ENCODE results near the gene C1QTNF2. TPM values are rescaled to one million over a fixed set of nuclear protein-coding genes. Genes with fewer than 3 reads are reported as not detected.

The C1QTNF2 gene
- total RNA-seq, 2 donors from 2014 or later: 0.64 to 1.0 TPM

DNA sequence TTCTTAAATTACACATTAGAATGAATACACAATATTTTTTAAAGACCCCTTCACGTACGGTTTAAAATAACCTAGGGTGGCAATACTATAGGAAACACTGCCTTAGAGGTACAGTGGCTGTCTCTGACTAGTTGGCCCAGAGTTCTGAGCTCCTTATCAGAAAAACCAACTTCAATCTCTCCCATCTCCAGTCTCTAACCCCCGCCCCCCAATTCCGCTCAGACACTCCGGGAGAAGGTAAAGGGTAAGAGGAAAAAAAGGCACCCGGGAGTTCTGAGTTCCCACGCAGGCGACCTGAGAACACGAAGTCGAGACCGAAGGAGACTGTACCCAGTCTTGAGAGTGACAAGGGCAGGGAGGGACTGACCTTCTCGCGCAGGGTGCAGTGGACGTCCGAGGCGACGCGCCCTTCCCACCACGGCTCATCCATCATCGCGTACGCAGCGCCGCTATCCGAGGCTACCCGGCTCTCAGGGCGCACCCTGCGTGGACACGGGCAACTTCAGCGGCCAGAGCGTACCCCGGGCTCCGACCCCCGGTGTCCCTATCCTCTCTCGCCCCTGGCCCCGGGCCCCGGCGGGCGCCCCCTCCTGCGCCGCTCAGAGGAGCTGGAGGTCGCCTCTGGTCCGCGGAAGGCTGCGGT is 58.8 kb downstream of the C1QTNF2 start:
- peak overlapping the region; percentile 59 to 73 for H3K9ac ChIP-seq (ENCODE audit: low read depth in 2 of 2, low read length in 2 of 2)
- intact Hi-C loops (cut with DNase I): no loop called here
- peak overlapping the region; percentile 65 for H3K27ac ChIP-seq
- peaks cover 3% of the 10 kb centered on the region for H3K4me1 ChIP-seq
- H3K4me3 ChIP-seq: peak overlapping the region; percentile 74
- TF ChIP-seq, protein P1, sequence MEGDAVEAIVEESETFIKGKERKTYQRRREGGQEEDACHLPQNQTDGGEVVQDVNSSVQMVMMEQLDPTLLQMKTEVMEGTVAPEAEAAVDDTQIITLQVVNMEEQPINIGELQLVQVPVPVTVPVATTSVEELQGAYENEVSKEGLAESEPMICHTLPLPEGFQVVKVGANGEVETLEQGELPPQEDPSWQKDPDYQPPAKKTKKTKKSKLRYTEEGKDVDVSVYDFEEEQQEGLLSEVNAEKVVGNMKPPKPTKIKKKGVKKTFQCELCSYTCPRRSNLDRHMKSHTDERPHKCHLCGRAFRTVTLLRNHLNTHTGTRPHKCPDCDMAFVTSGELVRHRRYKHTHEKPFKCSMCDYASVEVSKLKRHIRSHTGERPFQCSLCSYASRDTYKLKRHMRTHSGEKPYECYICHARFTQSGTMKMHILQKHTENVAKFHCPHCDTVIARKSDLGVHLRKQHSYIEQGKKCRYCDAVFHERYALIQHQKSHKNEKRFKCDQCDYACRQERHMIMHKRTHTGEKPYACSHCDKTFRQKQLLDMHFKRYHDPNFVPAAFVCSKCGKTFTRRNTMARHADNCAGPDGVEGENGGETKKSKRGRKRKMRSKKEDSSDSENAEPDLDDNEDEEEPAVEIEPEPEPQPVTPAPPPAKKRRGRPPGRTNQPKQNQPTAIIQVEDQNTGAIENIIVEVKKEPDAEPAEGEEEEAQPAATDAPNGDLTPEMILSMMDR (IDR thresholded peaks at IDR 0.05): no peak
- no peaks in the 10 kb centered on the region for H3K36me3 ChIP-seq
- no peaks in the 10 kb centered on the region for H3K9me3 ChIP-seq
- DNase-seq: no peak
- peaks cover 4% of the 10 kb centered on the region for H3K27me3 ChIP-seq

DNA sequence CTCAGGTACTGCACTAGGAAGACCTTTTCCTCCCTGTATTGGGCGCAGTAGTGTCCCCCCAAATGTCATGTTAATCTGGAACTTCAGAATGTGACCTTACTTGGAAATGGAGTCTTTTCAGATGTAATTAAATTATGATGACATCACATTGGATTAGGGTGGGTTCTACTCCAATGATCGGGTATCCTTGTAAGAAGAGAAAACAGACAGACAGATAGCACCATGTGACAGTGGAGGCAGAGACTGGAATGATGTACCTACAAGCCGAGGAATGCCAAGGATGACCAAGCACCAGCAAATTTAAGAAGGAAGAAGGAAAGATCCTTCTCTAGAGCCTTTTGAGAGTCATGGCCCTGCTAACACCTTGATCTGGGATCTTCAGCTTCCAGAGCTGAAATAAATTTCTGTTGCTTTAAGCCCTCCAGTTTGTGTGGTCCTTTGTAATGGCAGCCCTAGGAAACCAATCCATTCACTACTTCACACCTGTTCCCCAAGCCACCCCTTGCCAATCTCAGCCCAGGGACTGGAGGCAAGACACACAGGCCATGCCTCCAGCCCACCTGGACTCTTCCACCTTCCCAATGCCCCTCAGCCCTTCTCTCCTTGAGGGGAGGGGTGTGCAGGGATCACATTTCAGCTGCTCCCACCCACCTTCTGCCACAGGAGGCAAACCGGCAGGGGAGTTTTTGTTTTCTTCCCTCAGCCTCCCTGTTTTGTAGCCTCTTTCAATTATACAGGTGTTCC is 59.7 kb downstream of the C1QTNF2 start:
- Histone ChIP-seq H3K27me3 (peaks cover 4% of the 10 kb centered on the region), H3K27ac (no peak overlapping the region), H3K4me3 (no peak overlapping the region), H3K9me3 (no peaks in the 10 kb centered on the region), H3K4me1 (peaks cover 6% of the 10 kb centered on the region), H3K9ac (ENCODE audit: low read depth in 2 of 2, low read length in 2 of 2) (no peak overlapping the region), H3K36me3 (no peaks in the 10 kb centered on the region)
- intact Hi-C loops (cut with DNase I): no loop called here
- TF ChIP-seq, protein P1 (IDR thresholded peaks at IDR 0.05): no peak
- DNase-seq: no peak

DNA sequence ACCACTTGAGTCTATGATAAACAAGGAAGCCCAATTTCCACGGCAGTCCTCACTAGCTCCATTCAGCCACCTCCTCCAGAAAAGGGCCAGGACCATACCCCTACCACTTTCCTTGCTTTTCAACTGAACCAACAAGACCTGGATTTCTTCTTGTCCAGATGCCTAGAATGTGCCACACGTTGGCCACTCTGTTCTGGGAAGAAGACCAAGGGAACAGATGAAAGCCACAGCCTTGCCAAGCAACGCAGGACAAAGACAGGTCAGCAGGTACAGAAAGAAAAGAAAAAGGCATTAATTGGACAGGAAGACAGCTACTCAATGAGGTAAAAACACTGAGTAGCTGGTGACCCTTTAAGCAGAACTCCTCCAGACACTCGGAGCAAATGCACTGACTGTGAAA is 60.3 kb downstream of the C1QTNF2 start:
- no peak overlapping the region for H3K27ac ChIP-seq

DNA sequence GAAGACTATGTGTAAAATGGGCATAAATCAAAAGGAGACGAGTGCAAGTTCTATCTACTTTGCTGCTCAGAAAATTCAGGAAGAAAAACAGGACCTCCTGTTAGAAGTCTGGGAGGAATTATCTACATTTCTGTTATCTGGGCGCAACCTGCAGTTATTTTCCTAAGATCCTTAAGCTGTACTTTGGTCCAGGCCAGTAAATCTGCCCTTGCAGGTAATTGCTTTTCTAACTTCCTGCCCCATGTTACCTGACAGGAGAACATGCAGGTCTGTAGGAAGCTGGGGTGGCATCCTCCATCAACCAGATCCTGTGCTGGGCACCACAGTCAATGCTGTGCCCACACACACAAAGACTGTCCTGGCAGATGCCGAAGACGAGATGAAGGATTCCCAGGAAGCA is 63.7 kb downstream of the C1QTNF2 start:
- intact Hi-C loops (cut with DNase I): no loop called here
- peak; percentile 57 for DNase-seq
- Histone ChIP-seq H3K9me3 (no peaks in the 10 kb centered on the region), H3K27me3 (no peaks in the 10 kb centered on the region), H3K36me3 (no peaks in the 10 kb centered on the region), H3K4me3 (no peak overlapping the region), H3K9ac (ENCODE audit: low read depth in 2 of 2, low read length in 2 of 2) (no peak overlapping the region), H3K27ac (peak overlapping the region; percentile 70), H3K4me1 (peaks cover 6% of the 10 kb centered on the region)
- TF ChIP-seq, protein P1 (IDR thresholded peaks at IDR 0.05): no peak

More for the DNA sequence above, 60.3 kb downstream of the C1QTNF2 start:
- TF ChIP-seq, protein P1 (IDR thresholded peaks at IDR 0.05): no peak
- intact Hi-C loops (cut with DNase I): no loop called here
- Histone ChIP-seq H3K4me3 (no peak overlapping the region), H3K9me3 (no peaks in the 10 kb centered on the region), H3K36me3 (no peaks in the 10 kb centered on the region), H3K27me3 (peaks cover 4% of the 10 kb centered on the region), H3K4me1 (peaks cover 6% of the 10 kb centered on the region), H3K9ac (ENCODE audit: low read depth in 2 of 2, low read length in 2 of 2) (no peak overlapping the region)
- no peak for DNase-seq

DNA sequence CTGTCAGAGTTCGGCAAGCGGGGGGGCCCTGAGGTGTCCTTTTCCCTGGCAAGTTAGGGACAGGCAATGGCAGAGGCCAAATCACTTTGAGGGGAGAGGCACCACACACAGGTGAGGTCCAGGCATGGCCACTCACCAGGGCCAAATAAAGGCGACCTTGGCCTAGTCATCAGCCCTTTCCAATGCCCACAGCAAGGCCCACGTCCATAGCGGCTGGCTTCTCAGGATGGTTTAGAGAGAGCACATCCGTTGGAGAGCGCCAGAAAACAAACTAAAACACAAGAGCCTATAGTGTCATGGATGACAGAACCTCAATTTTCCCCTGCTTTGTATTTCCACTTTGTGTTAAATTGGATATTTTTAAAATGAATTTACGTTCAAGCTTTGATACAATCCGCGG is 65.1 kb downstream of the C1QTNF2 start:
- Histone ChIP-seq H3K4me3 (no peak overlapping the region), H3K27me3 (no peaks in the 10 kb centered on the region), H3K9ac (ENCODE audit: low read depth in 2 of 2, low read length in 2 of 2) (no peak overlapping the region), H3K4me1 (peaks cover 6% of the 10 kb centered on the region), H3K9me3 (no peaks in the 10 kb centered on the region), H3K27ac (no peak overlapping the region), H3K36me3 (no peaks in the 10 kb centered on the region)
- intact Hi-C loops (cut with DNase I): no loop called here
- TF ChIP-seq, protein P1 (IDR thresholded peaks at IDR 0.05): no peak
- DNase-seq: no peak

Data from colonic mucosa (tissue), 4 donors.